H1 (cell line): ENCODE measurements around the gene TUBGCP3. TPM values are rescaled to one million over a fixed set of nuclear protein-coding genes. Genes with fewer than 3 reads are reported as not detected.

Experiments
- CTCF ChIA-PET: fragments of 300-600 bp; sonication (Branson Sonifier 250); formaldehyde crosslinking; loops from one replicate; lab custom pipeline; 2021; ENCODE audit not compliant: partially characterized antibody; lab: Charles Lee
- POLR2A ChIA-PET: fragments of 300-600 bp; sonication (Branson Sonifier 250); formaldehyde crosslinking; loops from one replicate; lab custom pipeline; 2021; ENCODE audit warnings: inconsistent platforms; ENCODE audit not compliant: partially characterized antibody; lab: Charles Lee
- DNase-seq, 2 experiments: peaks; one replicate each; pipeline versions ENCODE4 v3.0.0 to v3.0.0-alpha.2; 2010 to 2022; ENCODE audit warnings: low spot score in 2 of 2, low read depth in 1 of 2, mixed read lengths in 1 of 2
- FAIRE-seq: peaks from 2 replicates; lab custom pipeline; 2011; peaks lifted over from hg19 to GRCh38; lab: Jason Lieb, UNC
- H2AFZ ChIP-seq: 2 replicates; pipeline ENCODE4 v1.8.1; 2012; ENCODE audit warnings: low read length, inconsistent platforms
- H2AK5ac ChIP-seq: 2 replicates; pipeline ENCODE4 v1.6.1; 2013; ENCODE audit warnings: low read depth, low read length
- H2BK120ac ChIP-seq: replicated peaks from 2 replicates; pipeline ENCODE3; 2013; ENCODE audit warnings: low read depth, low read length, inconsistent platforms
- H2BK12ac ChIP-seq: 2 replicates; pipeline ENCODE4 v1.6.1; 2013; ENCODE audit warnings: low read depth, low read length
- H2BK15ac ChIP-seq: 2 replicates; pipeline ENCODE4 v1.6.1; 2013; ENCODE audit warnings: low read length
- H2BK20ac ChIP-seq: 2 replicates; pipeline ENCODE4 v1.6.1; 2013; ENCODE audit warnings: low read length
- H2BK5ac ChIP-seq: 2 replicates; pipeline ENCODE4 v1.6.1; 2013; ENCODE audit warnings: low read depth, low read length
- H3K14ac ChIP-seq: 2 replicates; pipeline ENCODE4 v1.6.1; 2013; ENCODE audit warnings: inconsistent platforms; ENCODE audit not compliant: insufficient read length
- H3K18ac ChIP-seq: 2 replicates; pipeline ENCODE4 v1.6.1; 2013; ENCODE audit warnings: low read length; ENCODE audit errors: extremely low read depth
- H3K23ac ChIP-seq: 2 replicates; pipeline ENCODE4 v1.6.1; 2013; ENCODE audit warnings: inconsistent platforms; ENCODE audit not compliant: insufficient read length
- H3K23me2 ChIP-seq: 2 replicates; pipeline ENCODE4 v1.6.1; 2013; ENCODE audit warnings: low read depth, low read length
- H3K27ac ChIP-seq: 2 replicates; pipeline ENCODE4 v1.6.1; 2011; ENCODE audit warnings: low read depth, low read length, inconsistent platforms
- H3K27me3 ChIP-seq, 4 experiments: replicated peaks in 1 of 4; 1 replicate in 1 of 4; 2 replicates in 3 of 4; pipeline versions ENCODE4 v1.6.1 to v1.8.1; 2011 to 2013; ENCODE audit warnings: low read length in 3 of 4, mild to moderate bottlenecking in 3 of 4, inconsistent platforms in 2 of 4, mixed read lengths in 2 of 4, moderate library complexity in 1 of 4; ENCODE audit not compliant: control insufficient read depth in 3 of 4, insufficient read depth in 3 of 4; ENCODE audit errors: extremely low read depth in 1 of 4
- H3K36me3 ChIP-seq, 4 experiments: 2 replicates each; pipeline versions ENCODE4 v1.6.1 to v1.8.1; 2011 to 2013; ENCODE audit warnings: mild to moderate bottlenecking in 4 of 4, low read length in 3 of 4, moderate library complexity in 2 of 4, control low read depth in 1 of 4, inconsistent platforms in 1 of 4; ENCODE audit not compliant: insufficient read depth in 4 of 4, control insufficient read depth in 2 of 4
- H3K4ac ChIP-seq: replicated peaks from 2 replicates; pipeline ENCODE3; 2013; ENCODE audit warnings: low read length, low read depth, mixed read lengths, inconsistent platforms; ENCODE audit not compliant: insufficient read length
- H3K4me1 ChIP-seq, 4 experiments: replicated peaks in 1 of 4; 1 replicate in 1 of 4; 2 replicates in 3 of 4; pipeline versions ENCODE4 v1.6.1 to v1.8.1; 2011 to 2013; ENCODE audit warnings: low read length in 3 of 4, inconsistent platforms in 2 of 4, mixed read lengths in 1 of 4; ENCODE audit not compliant: insufficient read depth in 4 of 4, control insufficient read depth in 3 of 4
- H3K4me2 ChIP-seq, 2 experiments: 2 replicates each; pipeline versions ENCODE4 v1.6.1 to v1.8.1; 2011 to 2013; ENCODE audit warnings: low read depth in 2 of 2, low read length in 2 of 2, control low read depth in 1 of 2, inconsistent platforms in 1 of 2, mild to moderate bottlenecking in 1 of 2; ENCODE audit not compliant: insufficient read depth in 1 of 2
- H3K4me3 ChIP-seq, 4 experiments: fragments of 200-600, 300-600 bp in 1 of 4; sonication (generic), shearing (Covaris generic), sonication (Bioruptor Twin) in 1 of 4; 2 replicates each; pipeline versions ENCODE4 v1.5.1 to v1.8.1; 2011 to 2016; ENCODE audit warnings: low read length in 4 of 4, low read depth in 3 of 4, control low read depth in 2 of 4, inconsistent platforms in 2 of 4, mild to moderate bottlenecking in 2 of 4, mixed read lengths in 1 of 4, moderate library complexity in 1 of 4; ENCODE audit not compliant: insufficient read depth in 2 of 4; ENCODE audit errors: extremely low read depth in 1 of 4
- H3K56ac ChIP-seq: replicated peaks from 2 replicates; pipeline ENCODE3; 2013; ENCODE audit warnings: low read depth, mild to moderate bottlenecking, mixed read lengths, low read length, inconsistent platforms; ENCODE audit not compliant: insufficient read length
- H3K79me1 ChIP-seq: 2 replicates; pipeline ENCODE4 v1.6.1; 2013; ENCODE audit warnings: low read depth, low read length, control low read depth
- H3K79me2 ChIP-seq, 2 experiments: 2 replicates each; pipeline versions ENCODE4 v1.6.1 to v1.8.1; 2012 to 2013; ENCODE audit warnings: low read length in 2 of 2, mild to moderate bottlenecking in 2 of 2, inconsistent platforms in 1 of 2; ENCODE audit not compliant: insufficient read depth in 2 of 2, control insufficient read depth in 1 of 2
- H3K9ac ChIP-seq, 4 experiments: replicated peaks in 1 of 4; 1 replicate in 1 of 4; 2 replicates in 3 of 4; pipeline versions ENCODE4 v1.6.1 to v1.8.1; 2011 to 2013; ENCODE audit warnings: low read depth in 3 of 4, low read length in 3 of 4, control low read depth in 2 of 4, mild to moderate bottlenecking in 2 of 4, moderate library complexity in 2 of 4, inconsistent platforms in 1 of 4; ENCODE audit errors: extremely low read depth in 1 of 4
- H3K9me3 ChIP-seq, 2 experiments: 2 replicates each; pipeline versions ENCODE4 v1.6.1 to v1.8.1; 2012 to 2013; ENCODE audit warnings: mild to moderate bottlenecking in 2 of 2, moderate library complexity in 2 of 2, control low read depth in 1 of 2, inconsistent platforms in 1 of 2, low read depth in 1 of 2, low read length in 1 of 2, mixed read lengths in 1 of 2; ENCODE audit not compliant: insufficient read depth in 2 of 2
- H4K20me1 ChIP-seq, 2 experiments: replicated peaks in 1 of 2; 2 replicates each; pipeline versions ENCODE3 to v1.8.1; 2011 to 2013; ENCODE audit warnings: inconsistent platforms in 2 of 2, low read length in 2 of 2, mild to moderate bottlenecking in 1 of 2; ENCODE audit not compliant: insufficient read depth in 2 of 2, control insufficient read depth in 1 of 2
- H4K5ac ChIP-seq: 2 replicates; pipeline ENCODE4 v1.6.1; 2013; ENCODE audit warnings: low read length, low read depth, mixed read lengths, inconsistent platforms; ENCODE audit not compliant: insufficient read length
- H4K8ac ChIP-seq: 2 replicates; pipeline ENCODE4 v1.8.0; 2013; ENCODE audit warnings: mild to moderate bottlenecking, moderate library complexity, low read length, inconsistent platforms; ENCODE audit not compliant: insufficient read depth; ENCODE audit errors: extremely low read depth
- H4K91ac ChIP-seq: replicated peaks from 2 replicates; pipeline ENCODE3; 2013; ENCODE audit warnings: low read length, mixed read lengths, inconsistent platforms; ENCODE audit not compliant: insufficient read length
- BRCA1 ChIP-seq: IDR thresholded peaks from 2 replicates; pipeline ENCODE4 v1.6.1; 2012; ENCODE audit warnings: low read depth, low read length, improper control_type of control experiment
- CREB1 ChIP-seq: IDR thresholded peaks from 2 replicates; pipeline ENCODE4 v1.6.1; 2012; ENCODE audit warnings: inconsistent platforms
- EZH2 ChIP-seq: fragments of 200-600 bp; sonication (generic); IDR thresholded peaks from 2 replicates; pipeline ENCODE4 v1.7.1; 2012; ENCODE audit warnings: low read depth, mild to moderate bottlenecking, moderate library complexity, low read length, inconsistent platforms; ENCODE audit not compliant: severe bottlenecking
- HDAC2 ChIP-seq, 2 experiments: fragments of 300-600 bp in 1 of 2; sonication (generic) in 1 of 2; IDR thresholded peaks; 2 replicates each; pipeline ENCODE4 v1.6.1; 2011 to 2012; ENCODE audit warnings: low read depth in 2 of 2, low read length in 2 of 2, mild to moderate bottlenecking in 2 of 2, moderate library complexity in 2 of 2, borderline replicate concordance in 1 of 2, inconsistent platforms in 1 of 2
- JUND ChIP-seq: IDR thresholded peaks from 2 replicates; pipeline ENCODE4 v1.6.1; 2011; ENCODE audit warnings: mild to moderate bottlenecking, improper control_type of control experiment, low read length
- KDM1A ChIP-seq: fragments of 200-600, 300-600 bp; sonication (generic); IDR thresholded peaks from 2 replicates; pipeline ENCODE4 v1.7.1; 2016; ENCODE audit warnings: mild to moderate bottlenecking, low read length, borderline replicate concordance
- KDM4A ChIP-seq: IDR thresholded peaks from one replicate; pipeline ENCODE4 v1.7.1; 2012; ENCODE audit warnings: low read depth, mild to moderate bottlenecking, moderate library complexity, low read length, inconsistent platforms; ENCODE audit not compliant: severe bottlenecking
- MAFK ChIP-seq: IDR thresholded peaks from 2 replicates; pipeline ENCODE4 v1.6.1; 2012; ENCODE audit warnings: low read depth, mild to moderate bottlenecking, improper control_type of control experiment, low read length
- POU5F1 ChIP-seq: IDR thresholded peaks from 2 replicates; pipeline ENCODE4 v1.6.1; 2011; ENCODE audit warnings: low read depth, mild to moderate bottlenecking, low read length, moderate library complexity
- TAF1 ChIP-seq: IDR thresholded peaks from 2 replicates; pipeline ENCODE4 v1.6.1; 2011; ENCODE audit warnings: mild to moderate bottlenecking, low read depth, low read length
- TCF12 ChIP-seq: IDR thresholded peaks from 2 replicates; pipeline ENCODE4 v1.6.1; 2011; ENCODE audit warnings: low read depth, mild to moderate bottlenecking, low read length
- YY1 ChIP-seq: IDR thresholded peaks from 2 replicates; pipeline ENCODE4 v1.6.1; 2011; ENCODE audit warnings: low read depth, mild to moderate bottlenecking, low read length
- WGBS, 2 experiments: shearing (Covaris generic) in 1 of 2; methylation state at CpG; one replicate each; pipeline versions ENCODE4 v1.1.6 to v1.1.7; 2013 to 2015; ENCODE audit warnings: low lambda C conversion rate in 2 of 2, mixed read lengths in 2 of 2, inconsistent platforms in 1 of 2, low coverage in 1 of 2, missing lambda C conversion rate in 1 of 2; ENCODE audit not compliant: insufficient replicate concordance in 2 of 2, insufficient coverage in 1 of 2, insufficient read length in 1 of 2; ENCODE audit errors: extremely low coverage in 1 of 2, missing lambda C conversion rate in 1 of 2; 5-methylcytosine and 5-hydroxymethylcytosine counted together
- polyA plus RNA-seq, 7 experiments: library from polyadenylated mRNA; depleted of rRNA in 3 of 7; stranded (reverse) in 5 of 7; unstranded in 2 of 7; fragments of >200 nt in 5 of 7; fragments of 200-250 nt in 2 of 7; gene quantifications; 1 replicate in 5 of 7; 2 replicates in 1 of 7; 4 replicates in 1 of 7; pipeline versions ENCODE4 v1.2.1 to v1.2.3, GENCODE V29; 2011 to 2013; ENCODE audit warnings: missing spikeins in 2 of 7, mixed read lengths in 2 of 7
- total RNA-seq: library from RNA; stranded (reverse); fragmentation: NEBNext Ultra II Directional; extraction: Animal tissue kit (Norgen Biotek cat#: 25700); gene quantifications from 2 replicates; pipeline ENCODE4 v1.2.1, GENCODE V29; 2021
- TF ChIP-seq, protein P1 (sequence below): IDR thresholded peaks from 2 replicates; pipeline ENCODE4 v1.6.1; 2011; ENCODE audit warnings: low read length, improper control_type of control experiment

The TUBGCP3 gene
- total and polyA plus RNA-seq, 2 of the 8 experiments (the other 6 are each of a cell fraction or from before 2014, with no cell fraction given): 27.0 to 31.7 TPM

- Histone ChIP-seq H2BK12ac (no peak overlapping the region), H3K4me3 (no peak overlapping the region), H2BK5ac (no peak overlapping the region), H3K79me1 (peaks cover 7% of the 10 kb centered on the region), H2BK15ac (no peak overlapping the region), H2AFZ (no peak overlapping the region), H2BK120ac (no peak overlapping the region), H3K4me1 (peaks cover 0 to 8% (median 3%) of the 10 kb centered on the region in 4 experiments; a peak in 4 of 7 replicates), H2AK5ac (no peak overlapping the region), H3K56ac (no peak overlapping the region), H3K23me2 (no peaks in the 10 kb centered on the region), H3K18ac (no peak overlapping the region), H3K9ac (no peak overlapping the region), H4K5ac (no peak overlapping the region), H4K20me1 (peaks cover 0 to 10% of the 10 kb centered on the region in 2 experiments), H3K27ac (no peak overlapping the region), H3K4ac (no peak overlapping the region), H3K23ac (no peak overlapping the region), H3K79me2 (peaks cover 14 to 95% of the 10 kb centered on the region in 2 experiments), H3K4me2 (no peak overlapping the region), H3K36me3 (no peaks in the 10 kb centered on the region; a peak in 1 of 8 replicates), H4K8ac (no peak overlapping the region), H3K9me3 (peaks cover 0 to 5% of the 10 kb centered on the region in 2 experiments; a peak in 1 of 4 replicates), H2BK20ac (no peak overlapping the region), H4K91ac (no peak overlapping the region), H3K14ac (no peak overlapping the region), H3K27me3 (no peaks in the 10 kb centered on the region)
- no peak for DNase-seq
- 90% methylated on average over 2 of the region's 2 CpGs; no CpG with 5 or more reads in 1 of the 2 experiments for WGBS, 2 experiments
- CTCF ChIA-PET: interaction anchor here (0.8 to 0.9 kb wide), 2 partner anchors 10 to 25 kb away, joined by 3 read pairs; no protein-coding TSS in a partner anchor
- POLR2A ChIA-PET: no interaction called here
- FAIRE-seq: no peak
- TF ChIP-seq TCF12: no peak
- no peak for TF ChIP-seq POU5F1
- no peak for TF ChIP-seq YY1
- no peak for TF ChIP-seq MAFK
- TF ChIP-seq CREB1: no peak
- no peak for TF ChIP-seq KDM4A
- no peak for TF ChIP-seq JUND
- no peak for TF ChIP-seq TAF1
- no peak for TF ChIP-seq HDAC2 (IDR thresholded peaks at IDR 0.05; ENCODE audit: borderline replicate concordance in 1 of 2, low read depth in 2 of 2, low read length in 2 of 2)
- TF ChIP-seq, protein P1, sequence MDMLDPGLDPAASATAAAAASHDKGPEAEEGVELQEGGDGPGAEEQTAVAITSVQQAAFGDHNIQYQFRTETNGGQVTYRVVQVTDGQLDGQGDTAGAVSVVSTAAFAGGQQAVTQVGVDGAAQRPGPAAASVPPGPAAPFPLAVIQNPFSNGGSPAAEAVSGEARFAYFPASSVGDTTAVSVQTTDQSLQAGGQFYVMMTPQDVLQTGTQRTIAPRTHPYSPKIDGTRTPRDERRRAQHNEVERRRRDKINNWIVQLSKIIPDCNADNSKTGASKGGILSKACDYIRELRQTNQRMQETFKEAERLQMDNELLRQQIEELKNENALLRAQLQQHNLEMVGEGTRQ: no peak
- TF ChIP-seq BRCA1: no peak
- no peak for TF ChIP-seq KDM1A
- no peak for TF ChIP-seq EZH2
Measured at GRCh38 chr13:112580211-112580610, 7.7 kb downstream of the TUBGCP3 start.
